Natural killer cell (primary cell): ENCODE data around the gene AUTS2. TPM values are rescaled to one million over a fixed set of nuclear protein-coding genes. Genes with fewer than 3 reads are reported as not detected.

Experiments
- ATAC-seq, 3 donors: fragments of 150-1000 bp in 2 of 3; fragments of 200-7000 bp in 1 of 3; cut with Tn5 transposase; 1 replicate in 1 of 3; 2 replicates in 2 of 3; pipeline ENCODE4 v1.10.0; 2021; ENCODE audit warnings: mild to moderate bottlenecking in 2 of 3, moderate library complexity in 2 of 3
- DNase-seq, 2 donors: peaks; one replicate each; pipeline versions ENCODE4 v3.0.0 to v3.0.0-alpha.2; 2013 to 2021; ENCODE audit warnings: mixed read lengths in 1 of 2
- H3K27ac ChIP-seq: one replicate; pipeline ENCODE4 v1.5.1; 2013; ENCODE audit warnings: mild to moderate bottlenecking, low read length
- H3K27me3 ChIP-seq: one replicate; pipeline ENCODE4 v1.6.1; 2013; ENCODE audit warnings: low read length; ENCODE audit not compliant: control insufficient read depth, insufficient read depth
- H3K36me3 ChIP-seq: one replicate; pipeline ENCODE4 v1.6.1; 2013; ENCODE audit warnings: low read length; ENCODE audit not compliant: control insufficient read depth, insufficient read depth
- H3K4me1 ChIP-seq: one replicate; pipeline ENCODE4 v1.6.1; 2013; ENCODE audit warnings: low read length; ENCODE audit not compliant: control insufficient read depth, insufficient read depth
- H3K4me3 ChIP-seq: one replicate; pipeline ENCODE4 v1.5.1; 2013; ENCODE audit warnings: low read length
- H3K9me3 ChIP-seq: one replicate; pipeline ENCODE4 v1.6.1; 2013; ENCODE audit warnings: low read length; ENCODE audit not compliant: control insufficient read depth, insufficient read depth
- H3K27ac Mint-ChIP-seq, 2 donors: one replicate each; pipeline ENCODE4 v1.8.0; 2022; ENCODE audit warnings: mild to moderate bottlenecking in 2 of 2, mixed read lengths in 2 of 2, moderate library complexity in 1 of 2
- H3K27me3 Mint-ChIP-seq, 2 donors: one replicate each; pipeline ENCODE4 v1.8.0; 2022; ENCODE audit warnings: low read depth in 2 of 2, mixed read lengths in 2 of 2
- H3K36me3 Mint-ChIP-seq: one replicate; pipeline ENCODE4 v1.8.0; 2022; ENCODE audit warnings: mixed read lengths
- H3K4me1 Mint-ChIP-seq, 2 donors: one replicate each; pipeline ENCODE4 v1.8.0; 2022; ENCODE audit warnings: mixed read lengths in 2 of 2
- H3K4me3 Mint-ChIP-seq: one replicate; pipeline ENCODE4 v1.8.0; 2022; ENCODE audit warnings: mild to moderate bottlenecking, moderate library complexity, mixed read lengths
- H3K9me3 Mint-ChIP-seq, 2 donors: one replicate each; pipeline ENCODE4 v1.8.0; 2022; ENCODE audit warnings: mixed read lengths in 2 of 2
- WGBS: methylation state at CpG from one replicate; pipeline ENCODE4 v1.1.7; 2013; ENCODE audit warnings: missing lambda C conversion rate; ENCODE audit not compliant: insufficient coverage; 5-methylcytosine and 5-hydroxymethylcytosine counted together
- intact Hi-C: fragments of 100-400 bp; cut with micrococcal nuclease; formaldehyde crosslinking; loops from one replicate; pipeline ENCODE4 v1.14.2; 2022
- total RNA-seq, 4 donors: library from RNA; stranded (reverse); fragments of 120-200 nt in 1 of 4; gene quantifications; one replicate each; pipeline versions ENCODE4 v1.2.3 to v1.2.4, GENCODE V29; 2013 to 2022
- TF ChIP-seq, protein P1 (sequence below): fragments of 200-600 bp; IDR thresholded peaks from one replicate; pipeline ENCODE4 v1.8.0; 2022; ENCODE audit warnings: antibody characterized with exemption

AUTS2 gene
- total RNA-seq, 3 donors from 2014 or later (not counting 1 experiment from before 2014, with no cell fraction given): 147 to 197 (median 155) TPM

DNA sequence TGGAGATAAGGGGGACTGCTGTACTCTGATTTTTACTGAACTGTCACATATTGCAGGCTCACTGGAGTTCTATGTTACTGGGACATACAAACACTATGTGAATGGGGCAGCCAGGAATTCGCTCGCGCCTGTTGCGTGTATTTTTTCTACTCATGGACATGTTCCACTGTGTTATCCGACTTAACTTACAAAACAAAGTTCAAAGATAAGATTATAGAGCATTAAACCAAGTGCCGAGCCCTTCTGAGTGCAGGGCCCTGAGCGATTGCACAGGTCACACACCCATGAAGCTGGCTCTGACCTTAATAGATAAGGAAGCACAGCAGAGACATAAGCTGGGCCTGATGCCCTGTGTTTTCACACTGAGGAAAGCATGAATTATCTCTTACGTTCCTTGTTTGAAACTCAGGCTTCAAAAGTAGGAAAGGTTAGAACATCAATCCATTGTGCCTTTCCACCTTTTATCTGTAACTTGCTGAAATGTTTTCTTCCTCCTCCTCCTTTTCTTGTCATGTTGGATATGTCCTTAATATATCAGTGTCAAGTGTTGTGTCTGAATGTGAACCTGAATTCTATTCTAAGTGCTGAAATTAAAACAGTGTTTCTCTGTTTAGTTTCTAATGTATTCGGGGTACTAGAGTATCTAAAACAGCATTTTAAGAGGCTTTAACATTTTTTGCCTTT is 273.8 kb downstream of the AUTS2 start:
- no peaks in the 10 kb centered on the region for H3K27me3 ChIP-seq
- H3K4me1 ChIP-seq: peaks cover 9% of the 10 kb centered on the region
- peak in 2 of 3 donors; percentile 14 to 39 for ATAC-seq
- TF ChIP-seq, protein P1, sequence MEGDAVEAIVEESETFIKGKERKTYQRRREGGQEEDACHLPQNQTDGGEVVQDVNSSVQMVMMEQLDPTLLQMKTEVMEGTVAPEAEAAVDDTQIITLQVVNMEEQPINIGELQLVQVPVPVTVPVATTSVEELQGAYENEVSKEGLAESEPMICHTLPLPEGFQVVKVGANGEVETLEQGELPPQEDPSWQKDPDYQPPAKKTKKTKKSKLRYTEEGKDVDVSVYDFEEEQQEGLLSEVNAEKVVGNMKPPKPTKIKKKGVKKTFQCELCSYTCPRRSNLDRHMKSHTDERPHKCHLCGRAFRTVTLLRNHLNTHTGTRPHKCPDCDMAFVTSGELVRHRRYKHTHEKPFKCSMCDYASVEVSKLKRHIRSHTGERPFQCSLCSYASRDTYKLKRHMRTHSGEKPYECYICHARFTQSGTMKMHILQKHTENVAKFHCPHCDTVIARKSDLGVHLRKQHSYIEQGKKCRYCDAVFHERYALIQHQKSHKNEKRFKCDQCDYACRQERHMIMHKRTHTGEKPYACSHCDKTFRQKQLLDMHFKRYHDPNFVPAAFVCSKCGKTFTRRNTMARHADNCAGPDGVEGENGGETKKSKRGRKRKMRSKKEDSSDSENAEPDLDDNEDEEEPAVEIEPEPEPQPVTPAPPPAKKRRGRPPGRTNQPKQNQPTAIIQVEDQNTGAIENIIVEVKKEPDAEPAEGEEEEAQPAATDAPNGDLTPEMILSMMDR: no peak
- 89% methylated on average over 8 of the region's 9 CpGs for WGBS
- Mint-ChIP-seq H3K4me3 (no peak overlapping the region), H3K4me1 (peaks cover 27 to 34% of the 10 kb centered on the region in 2 donors), H3K9me3 (no peaks in the 10 kb centered on the region), H3K27me3 (no peaks in the 10 kb centered on the region), H3K27ac (peak overlapping the region; percentile 28 to 59), H3K36me3 (no peaks in the 10 kb centered on the region)
- no peaks in the 10 kb centered on the region for H3K9me3 ChIP-seq
- no peak overlapping the region for H3K27ac ChIP-seq
- no peaks in the 10 kb centered on the region for H3K36me3 ChIP-seq
- intact Hi-C loops: no loop called here
- DNase-seq: no peak
- H3K4me3 ChIP-seq: no peak overlapping the region

DNA sequence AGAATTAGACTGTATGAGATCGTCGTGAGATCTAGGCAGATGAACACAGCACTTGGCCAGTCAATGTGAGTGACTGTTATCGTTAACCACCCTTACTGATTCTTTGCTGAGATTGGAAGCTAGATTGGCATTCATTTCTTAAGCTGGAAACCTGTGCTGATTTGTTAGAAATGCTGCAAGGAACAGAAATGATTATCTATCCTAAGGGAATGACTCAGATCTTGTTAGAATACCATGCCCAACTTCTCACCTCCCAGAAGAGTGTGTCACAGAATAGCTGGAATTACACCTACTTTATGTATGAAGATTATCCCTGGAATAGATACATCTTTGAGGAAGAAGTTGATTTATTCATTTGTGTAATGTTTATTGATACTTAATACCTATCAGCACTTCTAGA is 275.2 kb downstream of the AUTS2 start:
- H3K27ac Mint-ChIP-seq: peak overlapping the region; percentile 28 to 59
- no peaks in the 10 kb centered on the region for H3K36me3 Mint-ChIP-seq
- Histone ChIP-seq H3K4me1 (peaks cover 15% of the 10 kb centered on the region), H3K9me3 (no peaks in the 10 kb centered on the region), H3K36me3 (no peaks in the 10 kb centered on the region), H3K4me3 (no peak overlapping the region), H3K27me3 (no peaks in the 10 kb centered on the region), H3K27ac (no peak overlapping the region)
- whole genome bisulfite sequencing: 83% methylated on average over 3 of the region's 3 CpGs
- ATAC-seq (no peak), DNase-seq (no peak)
- intact Hi-C loops: no loop called here
- peaks cover 35 to 44% of the 10 kb centered on the region in 2 donors for H3K4me1 Mint-ChIP-seq
- H3K27me3 Mint-ChIP-seq: no peaks in the 10 kb centered on the region
- H3K9me3 Mint-ChIP-seq: no peaks in the 10 kb centered on the region
- H3K4me3 Mint-ChIP-seq: peak overlapping the region; percentile 29
- TF ChIP-seq, protein P1: no peak

DNA sequence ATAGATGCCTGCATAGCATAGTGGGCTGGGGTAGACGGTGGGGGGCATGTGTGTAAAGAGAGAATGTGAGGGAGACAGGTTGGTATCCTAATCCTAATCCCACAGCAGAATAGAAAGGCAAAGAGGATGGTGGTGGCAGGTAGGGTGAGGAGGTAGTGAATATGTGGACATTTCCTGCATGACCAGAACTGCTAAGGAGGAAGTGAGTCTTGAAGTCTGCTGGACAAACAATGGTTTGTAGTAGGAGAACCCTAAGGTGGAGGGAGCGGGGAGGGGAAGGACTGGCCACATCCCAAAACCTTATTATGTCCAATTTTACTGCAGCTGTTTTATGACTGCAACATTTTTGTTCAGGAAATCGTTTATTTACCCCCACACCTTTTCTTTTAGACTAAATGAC is 279.7 kb downstream of the AUTS2 start:
- Mint-ChIP-seq H3K4me1 (peaks cover 22 to 24% of the 10 kb centered on the region in 2 donors), H3K9me3 (no peaks in the 10 kb centered on the region), H3K4me3 (no peak overlapping the region), H3K27ac (peak overlapping the region in 1 of 2 donors; percentile 73), H3K36me3 (no peaks in the 10 kb centered on the region), H3K27me3 (peaks cover 0 to 3% of the 10 kb centered on the region in 2 donors)
- intact Hi-C loops: no loop called here
- no peaks in the 10 kb centered on the region for H3K36me3 ChIP-seq
- 69% methylated on average over 2 of the region's 3 CpGs for WGBS
- TF ChIP-seq, protein P1: no peak
- no peak for ATAC-seq
- no peaks in the 10 kb centered on the region for H3K9me3 ChIP-seq
- no peaks in the 10 kb centered on the region for H3K27me3 ChIP-seq
- no peak overlapping the region for H3K27ac ChIP-seq
- H3K4me1 ChIP-seq: peaks cover 8% of the 10 kb centered on the region
- H3K4me3 ChIP-seq: no peak overlapping the region
- no peak for DNase-seq

DNA sequence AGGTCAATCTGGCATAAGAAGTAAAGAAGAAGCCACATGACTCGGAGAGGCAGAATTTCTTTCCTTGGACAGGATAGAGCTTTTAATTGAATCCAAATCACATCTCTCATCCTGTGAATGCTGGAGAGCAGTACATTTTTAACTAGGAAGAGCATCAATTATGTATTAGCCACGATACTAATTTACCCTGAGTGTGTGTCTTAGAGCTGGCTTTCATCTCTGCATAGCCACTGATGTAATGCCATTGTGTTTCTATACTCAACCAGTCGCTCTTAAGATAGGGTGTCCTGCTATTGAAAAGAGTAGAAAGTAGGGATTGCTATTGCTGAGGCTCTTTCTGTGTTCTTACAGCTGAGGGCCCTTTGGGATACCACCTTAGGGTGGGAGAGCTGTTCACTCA is 280.3 kb downstream of the AUTS2 start:
- DNase-seq (no peak), ATAC-seq (no peak)
- H3K4me1 ChIP-seq: peaks cover 6% of the 10 kb centered on the region
- intact Hi-C loops: no loop called here
- no peak overlapping the region for H3K4me3 ChIP-seq
- peaks cover 0 to 3% of the 10 kb centered on the region in 2 donors for H3K27me3 Mint-ChIP-seq
- no peaks in the 10 kb centered on the region for H3K36me3 Mint-ChIP-seq
- WGBS: 100% methylated on average over 3 of the region's 3 CpGs
- H3K27me3 ChIP-seq: no peaks in the 10 kb centered on the region
- H3K9me3 Mint-ChIP-seq: no peaks in the 10 kb centered on the region
- H3K36me3 ChIP-seq: no peaks in the 10 kb centered on the region
- H3K4me3 Mint-ChIP-seq: no peak overlapping the region
- no peak overlapping the region for H3K27ac Mint-ChIP-seq
- peaks cover 17 to 19% of the 10 kb centered on the region in 2 donors for H3K4me1 Mint-ChIP-seq
- TF ChIP-seq, protein P1: no peak
- H3K27ac ChIP-seq: no peak overlapping the region
- H3K9me3 ChIP-seq: no peaks in the 10 kb centered on the region
